Measurements from ENCODE around the gene ICE1.

- TF ChIP-seq CTCF (IDR thresholded peaks at IDR 0.05 in 8 of 11, conservative IDR thresholded peaks at IDR 0.05 in 3 of 11) (no peak), POLR2AphosphoS5 (IDR thresholded peaks at IDR 0.05) (no peak), POLR2A (IDR thresholded peaks at IDR 0.05) (no peak)
Measured at GRCh38 chr5:5377780-5378179, 44.7 kb upstream of the ICE1 start.

Measured in spleen (tissue), 7 donors.